Muscle of leg (tissue), 11 donors: Measurements from ENCODE around the gene VAPA. TPM values are rescaled to one million over a fixed set of nuclear protein-coding genes. Genes with fewer than 3 reads are reported as not detected.
"Not testable (repeated sequence)": the region's sequence is repeated elsewhere in the genome, so short reads cannot be mapped to it uniquely, and the experiment has no call there.

Experiments
- DNase-seq: peaks from one replicate; pipeline ENCODE4 v3.0.0; 2013
- H3K27ac ChIP-seq: one replicate; pipeline ENCODE4 v1.5.1; 2013; ENCODE audit warnings: mild to moderate bottlenecking, low read length, control low read depth
- H3K27me3 ChIP-seq: one replicate; pipeline ENCODE4 v1.6.1; 2013; ENCODE audit warnings: low read length; ENCODE audit not compliant: control insufficient read depth, insufficient read depth
- H3K36me3 ChIP-seq: one replicate; pipeline ENCODE4 v1.6.1; 2013; ENCODE audit warnings: low read length; ENCODE audit not compliant: control insufficient read depth, insufficient read depth
- H3K4me1 ChIP-seq: one replicate; pipeline ENCODE4 v1.6.1; 2013; ENCODE audit warnings: low read length; ENCODE audit not compliant: control insufficient read depth, insufficient read depth
- H3K4me3 ChIP-seq: one replicate; pipeline ENCODE4 v1.5.1; 2013; ENCODE audit warnings: low read length, control low read depth
- H3K9me3 ChIP-seq: replicated peaks from 2 replicates; pipeline ENCODE4 v1.6.1; 2013; ENCODE audit warnings: low read depth, low read length; ENCODE audit not compliant: control insufficient read depth
- WGBS: methylation state at CpG from one replicate; pipeline ENCODE4 v1.1.5; 2013; ENCODE audit warnings: missing lambda C conversion rate; ENCODE audit not compliant: insufficient coverage; 5-methylcytosine and 5-hydroxymethylcytosine counted together
- polyA plus RNA-seq, 8 donors: library from polyadenylated mRNA; unstranded; fragments of 120-200 nt; gene quantifications; one replicate each; pipeline versions ENCODE4 v1.2.1 to v1.2.3, GENCODE V29; 2013; ENCODE audit warnings: inconsistent platforms in 1 of 8, low replicate concordance in 1 of 8; ENCODE audit not compliant: insufficient read length in 8 of 8, insufficient read depth in 1 of 8
- total RNA-seq: library from RNA; stranded (reverse); fragments of 120-200 nt; gene quantifications from one replicate; pipeline ENCODE4 v1.2.4, GENCODE V29; 2013

Gene VAPA
- total and polyA plus RNA-seq, 9 donors, result 220 to 284 (median 234) TPM

DNA sequence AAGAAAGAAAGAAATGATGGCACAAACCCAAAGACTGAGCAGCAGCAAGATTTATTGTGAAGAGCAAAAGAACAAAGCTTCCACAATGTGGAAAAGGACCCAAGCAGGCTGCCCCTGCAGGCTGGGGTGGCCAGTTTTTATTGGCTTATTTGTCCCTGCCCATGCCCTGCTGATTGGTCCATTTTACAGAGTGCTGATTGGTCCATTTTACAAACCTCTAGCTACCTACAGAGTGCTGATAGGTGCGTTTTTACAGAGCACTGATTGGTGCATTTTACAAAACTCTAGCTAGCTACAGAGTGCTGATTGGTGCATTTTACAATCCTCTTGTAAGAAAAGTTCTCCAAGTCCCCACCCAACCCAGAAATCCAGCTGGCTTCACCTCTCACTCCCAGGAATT lies 1.5 kb upstream of the VAPA start:
- not testable (repeated sequence) for H3K27ac ChIP-seq, H3K4me1 ChIP-seq, H3K27me3 ChIP-seq, H3K4me3 ChIP-seq, H3K36me3 ChIP-seq, DNase-seq, H3K9me3 ChIP-seq
- 83% methylated on average over 1 of the region's 1 CpG for WGBS

DNA sequence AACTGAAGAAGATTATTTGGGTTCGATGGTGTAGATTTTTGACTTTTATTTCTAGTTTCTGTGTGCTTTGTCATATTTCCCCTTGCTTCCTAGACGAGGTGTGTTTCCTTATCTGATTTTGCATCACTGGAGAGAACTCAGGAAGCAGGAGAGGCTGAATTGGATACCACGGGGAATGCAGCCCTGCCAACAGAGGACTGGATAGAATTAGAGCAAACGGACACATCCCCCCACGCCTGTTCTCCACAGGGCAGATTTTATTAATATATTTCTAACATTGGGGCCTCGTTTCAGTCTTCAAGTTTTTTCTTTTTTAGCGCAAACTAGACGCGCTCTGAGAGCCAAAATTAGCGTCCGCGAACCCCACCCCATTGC lies 678 bp upstream of the VAPA start:
- H3K9me3 ChIP-seq, result no peaks in the 10 kb centered on the region
- H3K4me3 ChIP-seq, result peak overlapping the region; percentile 82
- H3K4me1 ChIP-seq, result peaks cover 7% of the 10 kb centered on the region
- H3K27ac ChIP-seq, result peak overlapping the region; percentile 98
- no peaks in the 10 kb centered on the region for H3K27me3 ChIP-seq
- 0% methylated on average over 7 of the region's 12 CpGs for WGBS
- no peaks in the 10 kb centered on the region for H3K36me3 ChIP-seq
- no peak for DNase-seq

DNA sequence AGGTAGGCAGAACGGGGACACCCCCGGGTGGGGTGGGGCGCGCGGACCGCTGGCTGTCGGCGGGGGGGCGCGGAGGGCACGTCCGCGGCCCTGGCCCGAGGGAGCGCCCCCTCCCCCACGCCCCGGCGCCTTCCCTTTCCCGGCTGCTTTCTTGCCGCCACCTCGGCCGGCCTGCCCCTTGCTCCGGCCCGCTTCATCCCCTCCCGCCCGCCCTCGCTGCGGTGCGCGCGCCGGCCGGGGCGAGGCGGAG lies 443 bp downstream of the VAPA start:
- H3K4me3 ChIP-seq, result peak overlapping the region; percentile 63
- peaks cover 9% of the 10 kb centered on the region for H3K4me1 ChIP-seq
- no peaks in the 10 kb centered on the region for H3K9me3 ChIP-seq
- H3K36me3 ChIP-seq, result no peaks in the 10 kb centered on the region
- peak overlapping the region; percentile 95 for H3K27ac ChIP-seq
- H3K27me3 ChIP-seq, result no peaks in the 10 kb centered on the region
- DNase-seq, result no peak
- under 1% methylated on average over 25 of the region's 35 CpGs for WGBS

DNA sequence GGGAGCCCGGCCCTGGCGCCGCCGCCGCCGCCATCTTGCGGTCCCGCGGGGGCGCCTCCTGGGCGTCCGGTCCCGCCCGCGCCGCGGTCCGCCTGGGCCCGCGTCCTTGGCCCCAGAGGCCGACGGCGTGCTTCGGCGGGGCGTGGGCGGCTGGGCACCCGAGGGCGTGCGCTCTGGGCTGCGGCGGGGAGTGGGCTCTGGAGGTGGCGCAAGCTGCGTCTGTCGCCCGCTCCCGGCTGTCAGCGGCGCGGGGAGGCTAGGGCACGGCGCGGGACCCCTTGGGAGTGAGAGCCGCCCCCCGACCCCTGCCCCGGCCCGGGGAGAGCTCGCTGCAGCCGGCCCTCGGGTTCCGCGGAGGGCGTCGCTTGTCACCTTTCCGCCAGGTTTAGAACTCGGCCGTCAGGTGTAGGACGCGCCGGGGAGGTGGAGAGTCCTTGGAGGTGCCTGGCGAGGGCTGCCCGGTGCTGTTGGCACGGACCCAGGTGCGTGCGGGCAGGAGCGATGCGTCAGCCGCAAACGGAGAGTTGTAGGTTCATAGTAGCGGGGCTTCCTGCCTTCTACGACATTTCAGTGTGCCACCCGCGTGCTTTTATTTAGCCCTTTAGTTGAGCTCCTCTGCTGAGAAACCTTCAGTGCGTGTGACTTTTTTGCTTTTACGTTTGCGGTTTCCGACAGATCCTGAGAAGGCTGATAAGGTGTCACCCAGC lies 921 bp downstream of the VAPA start:
- Histone ChIP-seq H3K36me3 (no peaks in the 10 kb centered on the region), H3K4me1 (peaks cover 9% of the 10 kb centered on the region), H3K27ac (peak overlapping the region; percentile 90), H3K9me3 (no peaks in the 10 kb centered on the region), H3K27me3 (no peaks in the 10 kb centered on the region), H3K4me3 (peak overlapping the region; percentile 91)
- WGBS, result under 1% methylated on average over 77 of the region's 77 CpGs
- DNase-seq, result peak; percentile 67

DNA sequence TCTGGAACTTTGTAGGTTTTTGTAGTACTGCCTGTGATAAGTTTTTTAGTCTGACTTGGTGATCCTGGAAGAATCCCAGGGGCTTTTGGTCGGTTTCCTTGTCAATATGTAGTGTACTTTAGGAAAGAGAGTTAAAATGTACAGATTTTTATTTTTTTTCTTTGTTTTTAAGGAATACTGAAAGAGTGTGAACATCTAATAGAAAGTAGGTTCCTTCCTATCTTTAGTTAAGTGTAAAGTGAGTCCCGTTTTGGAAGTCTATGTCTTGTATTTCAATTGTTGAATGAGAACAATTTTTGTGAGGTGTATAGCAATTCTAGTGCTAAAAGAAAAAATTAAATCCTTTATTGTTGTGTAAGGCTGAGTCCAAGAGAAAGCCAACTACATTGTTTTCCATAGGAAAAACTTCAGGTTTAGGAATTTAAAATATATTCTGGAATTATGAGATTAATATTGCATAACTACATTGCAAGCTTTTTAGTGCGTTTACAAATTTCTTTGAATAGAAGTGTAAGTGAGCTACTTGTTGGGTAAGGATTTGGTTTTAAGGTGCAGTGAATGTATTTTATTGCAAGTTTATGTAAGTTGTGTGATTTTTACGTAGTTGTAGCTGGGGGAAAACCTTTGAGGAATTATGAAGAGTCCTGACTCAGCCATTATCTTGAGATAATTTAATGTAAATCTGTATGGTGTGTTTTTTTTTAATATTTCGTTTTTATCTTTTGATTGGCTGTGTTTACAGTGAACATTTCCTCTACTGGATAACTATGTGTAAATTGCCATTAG lies 1.7 kb downstream of the VAPA start:
- Histone ChIP-seq H3K4me1 (peaks cover 9% of the 10 kb centered on the region), H3K4me3 (peak overlapping the region; percentile 91), H3K27me3 (no peaks in the 10 kb centered on the region), H3K36me3 (no peaks in the 10 kb centered on the region), H3K27ac (peak overlapping the region; percentile 90), H3K9me3 (no peaks in the 10 kb centered on the region)
- no peak for DNase-seq
- WGBS, result 0% methylated on average over 1 of the region's 5 CpGs

DNA sequence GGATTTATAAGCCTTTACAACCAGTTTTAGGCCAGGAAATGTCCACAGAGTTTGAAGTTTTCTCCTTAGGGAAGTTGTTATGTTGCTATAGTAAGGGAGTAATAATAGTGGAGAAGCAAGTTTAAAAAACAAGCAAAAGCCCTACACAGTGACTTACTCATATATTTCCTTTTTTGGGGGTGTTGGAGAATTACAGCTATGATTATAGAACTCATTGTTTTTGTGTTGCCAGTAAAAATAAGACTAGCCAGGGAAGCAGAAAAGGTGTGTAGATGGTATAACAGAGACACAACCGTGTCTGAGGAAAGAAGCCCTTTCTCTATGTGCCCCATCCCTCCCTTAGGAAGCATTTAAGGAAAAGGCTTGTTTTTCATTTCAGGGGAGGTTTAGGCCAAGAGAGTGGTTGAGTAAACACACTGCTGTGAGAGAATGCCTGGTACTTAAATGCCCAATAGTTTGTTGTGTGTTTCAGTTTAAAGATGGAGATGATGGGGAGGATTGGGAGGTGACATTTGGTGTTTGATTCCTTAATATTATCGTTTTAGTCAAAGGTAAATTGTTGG lies 2.3 kb downstream of the VAPA start:
- DNase-seq, result peak; percentile 49

DNA sequence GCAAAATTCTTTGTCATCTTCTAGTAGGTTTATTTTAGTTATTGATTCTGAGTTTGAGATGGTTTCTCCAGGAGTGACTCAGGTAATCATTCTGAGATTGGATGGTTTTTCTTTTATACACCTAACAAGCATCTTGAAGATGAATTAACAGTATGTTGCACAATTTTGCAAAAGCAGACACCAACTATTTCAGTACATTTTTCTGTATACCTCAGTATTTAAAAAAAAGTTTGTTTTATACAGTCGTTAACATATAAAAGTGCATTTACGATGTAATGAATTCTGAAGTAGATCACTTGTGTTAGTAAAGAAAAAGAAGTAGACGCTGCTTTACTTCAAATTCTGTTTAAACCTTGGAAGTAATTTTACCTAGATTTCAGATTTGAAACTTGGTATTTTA lies 3.0 kb downstream of the VAPA start:
- Histone ChIP-seq H3K4me1 (peaks cover 9% of the 10 kb centered on the region), H3K4me3 (no peak overlapping the region)
- WGBS, result no CpG with 5 or more reads among the region's 3 CpGs

More for the DNA sequence above, 2.3 kb downstream of the VAPA start:
- H3K27ac ChIP-seq, result peak overlapping the region; percentile 90
- no peaks in the 10 kb centered on the region for H3K9me3 ChIP-seq
- no peaks in the 10 kb centered on the region for H3K27me3 ChIP-seq
- WGBS, result no CpG with 5 or more reads among the region's 2 CpGs
- peak overlapping the region; percentile 91 for H3K4me3 ChIP-seq
- no peaks in the 10 kb centered on the region for H3K36me3 ChIP-seq
- peaks cover 9% of the 10 kb centered on the region for H3K4me1 ChIP-seq

DNA sequence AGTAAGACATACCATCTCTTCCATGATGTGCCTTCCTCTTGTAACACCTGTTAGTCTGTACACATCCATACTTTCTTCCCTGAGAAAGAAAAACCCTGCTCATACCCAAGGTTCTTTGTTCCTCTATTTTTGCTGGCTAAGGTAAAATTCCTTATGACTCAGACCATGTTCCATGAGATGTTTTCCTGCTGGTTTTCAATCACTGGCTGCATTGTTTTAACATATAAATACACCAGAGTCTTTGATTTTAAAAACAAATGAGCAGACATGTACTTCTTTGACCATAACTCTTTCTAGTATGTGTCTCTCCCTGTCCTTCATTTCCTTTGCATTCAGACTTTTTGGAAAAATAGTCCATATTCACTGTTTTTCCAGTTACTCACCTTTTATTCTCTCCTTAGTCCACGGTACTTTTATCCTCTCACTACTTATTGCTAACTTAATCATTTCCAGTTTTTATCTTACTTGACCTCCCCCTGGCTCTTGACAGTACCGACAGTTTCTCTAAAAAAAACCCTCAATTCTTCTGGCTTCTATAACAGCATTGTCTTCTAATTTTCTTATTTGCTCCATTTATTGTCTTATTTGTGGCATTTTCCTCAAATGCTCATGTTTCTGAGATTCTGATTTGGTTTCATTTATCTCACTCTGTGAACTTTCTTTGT lies 4.3 kb downstream of the VAPA start:
- WGBS, result 33% methylated on average over 1 of the region's 2 CpGs
- peak; percentile 53 for DNase-seq
- no peaks in the 10 kb centered on the region for H3K27me3 ChIP-seq
- peaks cover 9% of the 10 kb centered on the region for H3K4me1 ChIP-seq
- H3K4me3 ChIP-seq, result no peak overlapping the region
- H3K9me3 ChIP-seq, result no peaks in the 10 kb centered on the region
- peak overlapping the region; percentile 52 for H3K27ac ChIP-seq
- no peaks in the 10 kb centered on the region for H3K36me3 ChIP-seq

More for the DNA sequence above, 3.0 kb downstream of the VAPA start:
- Histone ChIP-seq H3K9me3 (no peaks in the 10 kb centered on the region), H3K27me3 (no peaks in the 10 kb centered on the region), H3K27ac (peak overlapping the region; percentile 90), H3K36me3 (no peaks in the 10 kb centered on the region)
- no peak for DNase-seq

DNA sequence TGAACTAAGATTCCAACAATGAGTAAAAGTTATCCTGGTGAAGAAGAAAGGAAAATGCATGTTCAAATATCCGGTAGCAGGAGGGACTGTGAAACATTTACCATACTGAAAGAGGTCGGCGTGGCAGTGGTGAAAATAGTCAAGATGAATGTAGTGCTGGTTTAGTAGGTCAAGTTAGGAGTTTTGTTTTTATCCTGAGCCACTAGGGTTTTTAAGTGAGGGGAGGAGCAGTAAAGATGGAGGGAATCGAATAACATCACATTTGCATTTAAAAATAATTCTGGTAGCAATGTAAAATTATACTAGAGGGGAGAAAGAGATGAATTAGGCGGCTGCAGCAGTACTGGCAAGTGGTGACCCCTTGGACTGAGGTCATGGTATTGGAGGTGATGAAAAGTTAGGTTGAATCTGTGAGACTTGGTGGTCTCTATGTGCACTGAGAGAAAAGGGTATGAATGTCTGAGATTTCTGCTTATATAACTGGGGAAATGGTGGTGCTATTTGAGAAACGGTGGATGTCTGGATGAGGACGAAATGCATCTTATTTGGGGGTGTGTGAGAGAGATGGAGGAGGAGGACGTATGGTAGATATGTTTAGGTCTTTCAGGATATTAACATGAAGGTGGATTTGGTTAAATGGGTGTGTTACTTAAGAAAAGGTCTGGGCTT lies 5.9 kb downstream of the VAPA start:
- Histone ChIP-seq H3K27me3 (no peaks in the 10 kb centered on the region), H3K4me1 (peaks cover 9% of the 10 kb centered on the region), H3K9me3 (no peaks in the 10 kb centered on the region), H3K4me3 (no peak overlapping the region), H3K36me3 (no peaks in the 10 kb centered on the region), H3K27ac (no peak overlapping the region)
- WGBS, result 72% methylated on average over 6 of the region's 8 CpGs
- no peak for DNase-seq
